Heart right ventricle (tissue), 16 donors: ENCODE results near the gene NFU1. TPM values are rescaled to one million over a fixed set of nuclear protein-coding genes. Genes with fewer than 3 reads are reported as not detected.
"Not testable (repeated sequence)": the region's sequence is repeated elsewhere in the genome, so short reads cannot be mapped to it uniquely, and the experiment has no call there.

ENCODE experiments used
- ATAC-seq, 8 donors: fragments of 200-7000 bp; cut with Tn5 transposase; one replicate each; pipeline ENCODE4 v1.9.1; 2020; ENCODE audit warnings: mild to moderate bottlenecking in 8 of 8, moderate library complexity in 8 of 8, moderate number of reproducible peaks in 1 of 8
- DNase-seq, 2 donors: peaks; one replicate each; pipeline ENCODE4 v3.0.0-alpha.2; 2020
- H3K27ac ChIP-seq, 10 donors: fragments of 200-600 bp; sonication (generic) in 2 of 10; one replicate each; pipeline versions ENCODE4 v1.5.0 to v1.8.0; 2020 to 2022; ENCODE audit warnings: mild to moderate bottlenecking in 3 of 10
- H3K27me3 ChIP-seq, 7 donors: fragments of 200-600 bp; one replicate each; pipeline ENCODE4 v1.8.0; 2021 to 2022; ENCODE audit warnings: mild to moderate bottlenecking in 2 of 7
- H3K36me3 ChIP-seq, 9 donors: fragments of 200-600 bp; sonication (generic) in 1 of 9; one replicate each; pipeline versions ENCODE4 v1.5.0 to v1.8.0; 2020 to 2022; ENCODE audit warnings: mild to moderate bottlenecking in 2 of 9
- H3K4me1 ChIP-seq, 9 donors: fragments of 200-600 bp; sonication (generic) in 1 of 9; one replicate each; pipeline versions ENCODE4 v1.5.0 to v1.8.0; 2020 to 2022; ENCODE audit warnings: mild to moderate bottlenecking in 4 of 9
- H3K4me3 ChIP-seq, 10 donors: fragments of 200-600 bp; sonication (generic) in 2 of 10; one replicate each; pipeline versions ENCODE4 v1.5.0 to v1.8.0; 2020 to 2022; ENCODE audit warnings: mild to moderate bottlenecking in 7 of 10, moderate library complexity in 2 of 10
- H3K9me3 ChIP-seq, 11 donors: fragments of 200-600 bp in 10 of 11; sonication (generic) in 2 of 11; one replicate each; pipeline versions ENCODE4 v1.5.0 to v1.8.0; 2013 to 2022; ENCODE audit warnings: mild to moderate bottlenecking in 2 of 11, control low read depth in 1 of 11, moderate library complexity in 1 of 11
- WGBS, 2 donors: extraction: QIAGEN DNeasy Blood & Tissue Kit; methylation state at CpG; one replicate each; pipeline ENCODE4 v1.1.7; 2013; ENCODE audit warnings: inconsistent platforms in 1 of 2; 5-methylcytosine and 5-hydroxymethylcytosine counted together
- intact Hi-C, 10 donors: fragments of 100-400 bp; cut with DNase I; formaldehyde crosslinking; loops; one replicate each; pipeline versions ENCODE4 v1.11.1 to v1.14.2; 2022
- polyA plus RNA-seq, 2 donors: library from polyadenylated mRNA; stranded (reverse); fragments of 200-250 nt; gene quantifications; one replicate each; pipeline ENCODE4 v1.2.3, GENCODE V29; 2013
- total RNA-seq, 10 donors: library from RNA; stranded (reverse); fragmentation: NEBNext Ultra II Directional in 3 of 10; extraction: Animal tissue kit (Norgen Biotek cat#: 25700) in 3 of 10; gene quantifications; one replicate each; pipeline versions ENCODE4 v1.2.1 to v1.2.4, GENCODE V29; 2021 to 2023
- TF ChIP-seq, protein P1 (sequence below), 9 donors: fragments of 200-600 bp; sonication (generic) in 2 of 9; IDR thresholded peaks; one replicate each; pipeline versions ENCODE4 v1.5.0 to v1.8.0; 2021 to 2022; ENCODE audit warnings: antibody characterized with exemption in 9 of 9, mild to moderate bottlenecking in 5 of 9, moderate library complexity in 1 of 9
- donor health status: Arrhythmogenic right ventricular cardiomyopathy.
- donor health status: ischemic (EF 13 %, LVEDD 7.1; RV severe dilation, severe dysfunction).
- donor health status: healthy with polysubstance abuse.
- donor health status: DM: no; HTN: yes; CAD: no.
- donor health status: DM: no; HTN: no; CAD: no.
- donor health status: ischemic (EF 25% LVEDD 6.9; RV normal size, moderate dysfunction).
- donor health status: ischemic (EF 25% LVEDD 5.7; RV mildly dilated, moderate dysfunction).
- donor health status: healthy.
- donor health status: DM: yes; HTN: yes; CAD: no.
- donor health status: Ischemic cardiomyopathy.
- donor health status: ischemic (EF 35%, LVEDD 5.7; RV mildly dilated, moderate dysfunction).
- donor health status: nonischemic (EF 11% LVEDD 7.7; RV severe dilation, severe dysfunction).
- donor health status: DM: yes; HTN: yes; CAD: no.
- donor health status: PGD.
- donor health status: ischemic (EF 29% LVEDD 5.4; RV normal size, mild dysfunction).
- donor health status: nonischemic (EF 23%, LVEDD 6.1; RV moderate dilation, normal function).

Gene NFU1
- total and polyA plus RNA-seq, 12 donors: 72.0 to 148 (median 120) TPM

DNA sequence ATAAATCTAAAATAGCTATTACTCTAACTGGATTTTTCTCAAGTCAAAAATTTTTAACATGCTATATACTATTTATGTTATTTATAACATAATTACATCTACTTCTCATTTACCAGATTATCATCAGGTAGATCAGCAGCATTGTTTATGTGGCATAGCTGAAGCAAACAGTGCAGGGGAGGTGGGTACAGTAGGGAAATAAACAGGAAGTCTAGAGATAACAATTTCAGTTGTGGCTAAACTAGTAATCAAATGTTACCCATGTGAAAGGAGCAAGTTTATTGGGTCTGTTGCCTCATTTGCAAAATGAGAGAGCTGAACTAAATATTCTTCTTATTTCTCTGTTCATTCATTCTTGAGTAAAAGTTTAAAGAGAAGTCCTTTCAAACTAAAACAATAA lies 77.9 kb downstream of the NFU1 start:
- TF ChIP-seq, protein P1, sequence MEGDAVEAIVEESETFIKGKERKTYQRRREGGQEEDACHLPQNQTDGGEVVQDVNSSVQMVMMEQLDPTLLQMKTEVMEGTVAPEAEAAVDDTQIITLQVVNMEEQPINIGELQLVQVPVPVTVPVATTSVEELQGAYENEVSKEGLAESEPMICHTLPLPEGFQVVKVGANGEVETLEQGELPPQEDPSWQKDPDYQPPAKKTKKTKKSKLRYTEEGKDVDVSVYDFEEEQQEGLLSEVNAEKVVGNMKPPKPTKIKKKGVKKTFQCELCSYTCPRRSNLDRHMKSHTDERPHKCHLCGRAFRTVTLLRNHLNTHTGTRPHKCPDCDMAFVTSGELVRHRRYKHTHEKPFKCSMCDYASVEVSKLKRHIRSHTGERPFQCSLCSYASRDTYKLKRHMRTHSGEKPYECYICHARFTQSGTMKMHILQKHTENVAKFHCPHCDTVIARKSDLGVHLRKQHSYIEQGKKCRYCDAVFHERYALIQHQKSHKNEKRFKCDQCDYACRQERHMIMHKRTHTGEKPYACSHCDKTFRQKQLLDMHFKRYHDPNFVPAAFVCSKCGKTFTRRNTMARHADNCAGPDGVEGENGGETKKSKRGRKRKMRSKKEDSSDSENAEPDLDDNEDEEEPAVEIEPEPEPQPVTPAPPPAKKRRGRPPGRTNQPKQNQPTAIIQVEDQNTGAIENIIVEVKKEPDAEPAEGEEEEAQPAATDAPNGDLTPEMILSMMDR (IDR thresholded peaks at IDR 0.05): no peak
- no peak for ATAC-seq
- no peaks in the 10 kb centered on the region for H3K27me3 ChIP-seq
- H3K4me3 ChIP-seq: no peak overlapping the region
- no peaks in the 10 kb centered on the region for H3K9me3 ChIP-seq
- peaks cover 0 to 100% (median 77%) of the 10 kb centered on the region in 9 donors for H3K36me3 ChIP-seq
- DNase-seq: no peak
- no peaks in the 10 kb centered on the region for H3K4me1 ChIP-seq
- intact Hi-C loops: no loop called here
- no peak overlapping the region for H3K27ac ChIP-seq

DNA sequence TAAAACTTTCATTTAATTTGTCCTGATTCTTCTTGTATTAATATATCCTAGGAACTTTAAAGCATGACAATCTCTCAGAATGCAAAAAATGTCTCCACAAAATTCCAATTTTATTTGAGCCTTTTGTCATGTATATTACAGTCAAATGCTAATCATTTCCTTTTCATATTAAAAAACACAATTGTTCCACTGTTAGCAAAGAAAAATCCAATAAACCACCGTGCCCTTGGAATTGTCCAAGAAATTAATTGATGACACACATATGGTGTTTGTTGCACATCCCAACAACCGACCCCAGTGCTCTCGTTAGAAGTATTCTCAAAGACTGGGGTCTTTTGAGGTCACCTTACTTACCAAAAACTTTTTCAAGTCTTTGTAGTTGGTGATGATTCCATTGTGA lies 78.3 kb downstream of the NFU1 start:
- Histone ChIP-seq H3K4me1 (no peaks in the 10 kb centered on the region), H3K27me3 (no peaks in the 10 kb centered on the region), H3K36me3 (peaks cover 0 to 100% (median 79%) of the 10 kb centered on the region in 9 donors), H3K27ac (no peak overlapping the region), H3K9me3 (no peaks in the 10 kb centered on the region), H3K4me3 (no peak overlapping the region)
- ATAC-seq (no peak), DNase-seq (no peak)
- intact Hi-C loops: no loop called here
- whole genome bisulfite sequencing, 2 donors: 61 to 75% methylated on average over 3 of the region's 3 CpGs
- TF ChIP-seq, protein P1 (IDR thresholded peaks at IDR 0.05): no peak

DNA sequence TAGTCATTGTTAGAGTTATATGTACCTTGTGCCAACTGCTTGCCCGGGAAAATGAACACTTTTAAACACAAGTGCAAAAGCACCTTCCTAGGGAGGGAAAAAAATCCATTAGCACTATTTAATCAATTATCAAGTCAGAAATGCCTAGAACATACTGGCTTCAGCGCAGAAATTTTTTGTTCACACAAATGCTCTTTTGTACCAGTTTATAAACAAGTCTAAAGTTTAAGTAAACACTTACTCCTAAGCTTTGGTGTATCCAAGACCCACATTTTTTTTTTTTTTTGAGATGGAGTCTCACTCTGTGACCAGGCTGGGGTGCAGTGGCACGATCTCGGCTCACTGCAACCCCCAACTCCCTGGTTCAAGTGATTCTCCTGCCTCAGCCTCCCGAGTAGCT lies 80.8 kb downstream of the NFU1 start:
- intact Hi-C loops: no loop called here
- WGBS, 2 donors: 98 to 99% methylated on average over 5 of the region's 5 CpGs
- H3K4me3 ChIP-seq: no peak overlapping the region
- ATAC-seq (no peak), DNase-seq (no peak)
- TF ChIP-seq, protein P1 (IDR thresholded peaks at IDR 0.05): no peak
- H3K4me1 ChIP-seq: no peaks in the 10 kb centered on the region
- no peak overlapping the region for H3K27ac ChIP-seq
- no peaks in the 10 kb centered on the region for H3K9me3 ChIP-seq
- peaks cover 0 to 100% (median 57%) of the 10 kb centered on the region in 9 donors for H3K36me3 ChIP-seq
- H3K27me3 ChIP-seq: no peaks in the 10 kb centered on the region

DNA sequence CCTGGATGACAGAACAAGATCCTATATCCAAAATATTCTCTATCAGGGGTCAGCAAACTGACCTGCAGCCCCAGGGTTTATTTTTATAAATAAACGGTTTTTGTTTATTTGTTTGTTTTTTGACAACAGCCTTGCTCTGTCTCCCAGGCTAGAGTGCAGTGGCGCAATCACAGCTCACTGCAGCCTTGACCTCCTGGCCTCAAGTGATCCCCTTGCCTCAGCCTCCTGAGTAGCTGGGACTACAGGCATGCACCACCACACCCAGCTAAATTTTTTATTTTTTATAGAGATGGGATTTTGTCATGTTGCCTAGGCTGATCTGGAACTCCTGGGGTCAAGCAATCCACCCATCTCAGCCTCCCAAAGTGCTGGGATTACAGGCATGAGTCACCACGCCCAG lies 82.3 kb downstream of the NFU1 start:
- H3K36me3 ChIP-seq: peaks cover 0 to 100% (median 48%) of the 10 kb centered on the region in 9 donors
- H3K27ac ChIP-seq, H3K4me3 ChIP-seq, H3K9me3 ChIP-seq, ATAC-seq, DNase-seq, intact Hi-C loops, H3K27me3 ChIP-seq, H3K4me1 ChIP-seq: not testable (repeated sequence)
- WGBS, 2 donors: 78 to 86% methylated on average over 3 of the region's 3 CpGs

DNA sequence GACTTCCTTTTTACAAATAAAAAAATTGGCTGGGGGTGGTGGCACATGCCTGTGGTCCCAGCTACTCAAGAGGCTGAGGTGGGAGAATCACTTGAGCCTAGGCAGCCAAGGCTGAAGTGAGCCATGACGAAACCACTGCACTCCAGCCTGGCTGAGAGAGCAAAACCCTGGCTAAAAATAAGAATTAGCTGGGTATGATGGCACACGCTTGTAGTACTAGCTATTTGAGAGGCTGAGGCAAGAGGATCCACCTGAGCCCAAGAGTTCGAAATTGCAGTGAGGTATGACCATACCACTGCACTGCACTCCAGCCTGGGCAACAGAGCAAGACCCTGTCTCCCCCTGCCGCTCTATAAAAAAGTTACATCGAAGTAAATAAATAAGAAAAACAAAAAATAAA lies 83.9 kb downstream of the NFU1 start:
- intact Hi-C loops: no loop called here
- no peaks in the 10 kb centered on the region for H3K4me1 ChIP-seq
- no peak for DNase-seq
- no peak overlapping the region for H3K27ac ChIP-seq
- peaks cover 0 to 100% (median 49%) of the 10 kb centered on the region in 9 donors for H3K36me3 ChIP-seq
- WGBS, 2 donors: 85 to 86% methylated on average over 5 of the region's 5 CpGs
- H3K4me3 ChIP-seq: no peak overlapping the region
- peak in 2 of 8 donors; percentile 69 to 78 for ATAC-seq
- H3K27me3 ChIP-seq: no peaks in the 10 kb centered on the region
- H3K9me3 ChIP-seq: no peaks in the 10 kb centered on the region
- TF ChIP-seq, protein P1 (IDR thresholded peaks at IDR 0.05): no peak
